Hematopoietic multipotent progenitor cell (in vitro differentiated cells): ENCODE data around the gene PRCC. TPM values are rescaled to one million over a fixed set of nuclear protein-coding genes. Genes with fewer than 3 reads are reported as not detected.
A peak's percentile ranks its signal among the peaks of the same experiment; 100 is the strongest.

ENCODE experiments used
- DNase-seq, 3 donors: peaks; one replicate each; pipeline ENCODE4 v3.0.0-alpha.2; 2011 to 2015; ENCODE audit warnings: low read depth in 2 of 3, low spot score in 2 of 3
- total RNA-seq: library from RNA; depleted of rRNA; stranded (reverse); fragments of >200 nt; gene quantifications from one replicate; pipeline ENCODE4 v1.2.3, GENCODE V29; 2012

The PRCC gene
- total RNA-seq, 1 donor, result 23.2 TPM

- DNase-seq, result no peak
Observed at GRCh38 chr1:156811168-156811567, 43.8 kb downstream of the PRCC start.

GRCh38 chr1:156812293-156812990 lies 45.1 kb downstream of the PRCC start:
- DNase-seq, result no peak

GRCh38 chr1:156813298-156813697 lies 46.0 kb downstream of the PRCC start:
- no peak for DNase-seq

- DNase-seq, result peak in 2 of 3 donors; percentile 47 to 50
Observed at GRCh38 chr1:156813750-156814570, 46.6 kb downstream of the PRCC start.

GRCh38 chr1:156814571-156815260 lies 47.4 kb downstream of the PRCC start:
- no peak for DNase-seq

- no peak for DNase-seq
Observed at GRCh38 chr1:156815307-156815826, 48.0 kb downstream of the PRCC start.

- DNase-seq, result no peak
Observed at GRCh38 chr1:156815961-156816422, 48.7 kb downstream of the PRCC start.

- peak; percentile 91 to 98 (median 96) for DNase-seq
Observed at GRCh38 chr1:156816561-156817328, 49.4 kb downstream of the PRCC start, which contains the start of gene SH2D2A. SH2D2A (minus strand) TSS chr1:156816848; CDS start chr1:156816708, 140 bp downstream.

GRCh38 chr1:156821801-156822200 lies 54.5 kb downstream of the PRCC start:
- no peak for DNase-seq

GRCh38 chr1:156822680-156823079 lies 55.3 kb downstream of the PRCC start:
- no peak for DNase-seq

GRCh38 chr1:156823210-156823790 lies 56.0 kb downstream of the PRCC start:
- no peak for DNase-seq

GRCh38 chr1:156826630-156827029 lies 59.3 kb downstream of the PRCC start:
- no peak for DNase-seq

- DNase-seq, result no peak
Observed at GRCh38 chr1:156828400-156829124, 61.2 kb downstream of the PRCC start.

GRCh38 chr1:156832434-156832833 lies 65.1 kb downstream of the PRCC start:
- DNase-seq, result no peak

GRCh38 chr1:156833603-156834002 lies 66.3 kb downstream of the PRCC start:
- peak in 2 of 3 donors; percentile 37 to 62 for DNase-seq

GRCh38 chr1:156834322-156834721 lies 67.0 kb downstream of the PRCC start:
- no peak for DNase-seq

- DNase-seq, result no peak
Observed at GRCh38 chr1:156836041-156836654, 68.8 kb downstream of the PRCC start.

GRCh38 chr1:156836892-156837291 lies 69.6 kb downstream of the PRCC start:
- DNase-seq, result no peak

GRCh38 chr1:156838972-156839371 lies 71.6 kb downstream of the PRCC start:
- peak in 1 of 3 donors; percentile 70 for DNase-seq
